Measurements from ENCODE around the gene EIPR1. TPM values are rescaled to one million over a fixed set of nuclear protein-coding genes. Genes with fewer than 3 reads are reported as not detected.
A peak's percentile ranks its signal among the peaks of the same experiment; 100 is the strongest.

Gene EIPR1
- total and polyA plus RNA-seq, 10 of the 15 experiments (the other 5 are each of a cell fraction or from before 2014, with no cell fraction given), result 23.6 to 61.2 (median 42.2) TPM

GRCh38 chr2:3189961-3190360 lies 187.7 kb downstream of the EIPR1 start:
- Histone ChIP-seq H4K20me1 (ENCODE audit: control insufficient read depth, insufficient read depth) (no peaks in the 10 kb centered on the region), H3K9ac (ENCODE audit: control insufficient read depth, insufficient read depth, low read length) (no peak overlapping the region), H2AFZ (ENCODE audit: control insufficient read depth, low read depth, low read length) (no peak overlapping the region), H3K36me3 (ENCODE audit: control insufficient read depth in 2 of 2, insufficient read depth in 2 of 2, low read length in 1 of 2) (peaks cover 0 to 11% of the 10 kb centered on the region in 2 experiments; a peak in 3 of 4 replicates), H3K4me3 (no peak overlapping the region), H3K4me2 (ENCODE audit: control insufficient read depth, insufficient read depth) (no peak overlapping the region), H3K27ac (ENCODE audit: control insufficient read depth, insufficient read depth) (no peak overlapping the region), H3K9me3 (replicated peaks; ENCODE audit: control insufficient read depth, insufficient read depth, low read length) (no peaks in the 10 kb centered on the region), H3K4me1 (ENCODE audit: control insufficient read depth, insufficient read depth, low read length) (no peaks in the 10 kb centered on the region), H3K79me2 (ENCODE audit: control insufficient read depth, insufficient read depth, low read length) (no peaks in the 10 kb centered on the region), H3K27me3 (replicated peaks in 1 of 2; ENCODE audit: control insufficient read depth in 2 of 2, insufficient read depth in 2 of 2, low read length in 1 of 2) (no peaks in the 10 kb centered on the region)
- TF ChIP-seq, protein P1, sequence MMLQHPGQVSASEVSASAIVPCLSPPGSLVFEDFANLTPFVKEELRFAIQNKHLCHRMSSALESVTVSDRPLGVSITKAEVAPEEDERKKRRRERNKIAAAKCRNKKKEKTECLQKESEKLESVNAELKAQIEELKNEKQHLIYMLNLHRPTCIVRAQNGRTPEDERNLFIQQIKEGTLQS (IDR thresholded peaks at IDR 0.05; ENCODE audit: borderline replicate concordance, extremely low read depth, low read depth, low read length), result no peak
- no peak for TF ChIP-seq EP300 (IDR thresholded peaks at IDR 0.05; ENCODE audit: borderline replicate concordance in 1 of 2, control insufficient read depth in 1 of 2, low read depth in 2 of 2, low read length in 2 of 2)
- TF ChIP-seq CREB1 (IDR thresholded peaks at IDR 0.05; ENCODE audit: low read depth), result no peak
- TF ChIP-seq MTA2 (IDR thresholded peaks at IDR 0.05; ENCODE audit: low read depth), result no peak
- TF ChIP-seq, protein P2, sequence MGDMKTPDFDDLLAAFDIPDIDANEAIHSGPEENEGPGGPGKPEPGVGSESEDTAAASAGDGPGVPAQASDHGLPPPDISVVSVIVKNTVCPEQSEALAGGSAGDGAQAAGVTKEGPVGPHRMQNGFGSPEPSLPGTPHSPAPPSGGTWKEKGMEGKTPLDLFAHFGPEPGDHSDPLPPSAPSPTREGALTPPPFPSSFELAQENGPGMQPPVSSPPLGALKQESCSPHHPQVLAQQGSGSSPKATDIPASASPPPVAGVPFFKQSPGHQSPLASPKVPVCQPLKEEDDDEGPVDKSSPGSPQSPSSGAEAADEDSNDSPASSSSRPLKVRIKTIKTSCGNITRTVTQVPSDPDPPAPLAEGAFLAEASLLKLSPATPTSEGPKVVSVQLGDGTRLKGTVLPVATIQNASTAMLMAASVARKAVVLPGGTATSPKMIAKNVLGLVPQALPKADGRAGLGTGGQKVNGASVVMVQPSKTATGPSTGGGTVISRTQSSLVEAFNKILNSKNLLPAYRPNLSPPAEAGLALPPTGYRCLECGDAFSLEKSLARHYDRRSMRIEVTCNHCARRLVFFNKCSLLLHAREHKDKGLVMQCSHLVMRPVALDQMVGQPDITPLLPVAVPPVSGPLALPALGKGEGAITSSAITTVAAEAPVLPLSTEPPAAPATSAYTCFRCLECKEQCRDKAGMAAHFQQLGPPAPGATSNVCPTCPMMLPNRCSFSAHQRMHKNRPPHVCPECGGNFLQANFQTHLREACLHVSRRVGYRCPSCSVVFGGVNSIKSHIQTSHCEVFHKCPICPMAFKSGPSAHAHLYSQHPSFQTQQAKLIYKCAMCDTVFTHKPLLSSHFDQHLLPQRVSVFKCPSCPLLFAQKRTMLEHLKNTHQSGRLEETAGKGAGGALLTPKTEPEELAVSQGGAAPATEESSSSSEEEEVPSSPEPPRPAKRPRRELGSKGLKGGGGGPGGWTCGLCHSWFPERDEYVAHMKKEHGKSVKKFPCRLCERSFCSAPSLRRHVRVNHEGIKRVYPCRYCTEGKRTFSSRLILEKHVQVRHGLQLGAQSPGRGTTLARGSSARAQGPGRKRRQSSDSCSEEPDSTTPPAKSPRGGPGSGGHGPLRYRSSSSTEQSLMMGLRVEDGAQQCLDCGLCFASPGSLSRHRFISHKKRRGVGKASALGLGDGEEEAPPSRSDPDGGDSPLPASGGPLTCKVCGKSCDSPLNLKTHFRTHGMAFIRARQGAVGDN (IDR thresholded peaks at IDR 0.05), result no peak
- TF ChIP-seq SMARCA5 (IDR thresholded peaks at IDR 0.05), result no peak
- TF ChIP-seq RAD21 (IDR thresholded peaks at IDR 0.05; ENCODE audit: insufficient read depth, low read depth, low read length), result no peak
- TF ChIP-seq EGR1 (IDR thresholded peaks at IDR 0.05; ENCODE audit: borderline replicate concordance in 1 of 2, low read depth in 2 of 2, low read length in 2 of 2), result no peak
- TF ChIP-seq ASH2L (IDR thresholded peaks at IDR 0.05; ENCODE audit: borderline replicate concordance, low read depth), result no peak
- TF ChIP-seq CTCF (IDR thresholded peaks at IDR 0.05 in 2 of 3, conservative IDR thresholded peaks at IDR 0.05 in 1 of 3; ENCODE audit: control insufficient read depth in 2 of 3, extremely low read depth in 1 of 3, insufficient read depth in 1 of 3, low read depth in 3 of 3, low read length in 3 of 3), result no peak
- RAD21 ChIA-PET (ENCODE audit: unreplicated experiment), result no interaction called here
- in situ Hi-C loops (cut with MboI) (no loop called here), intact Hi-C loops (cut with micrococcal nuclease; ENCODE audit: unreplicated experiment) (no loop called here)
- SMC1A ChIA-PET (ENCODE audit: uncharacterized antibody, unreplicated experiment), result no interaction called here
- FAIRE-seq, result no peak
- CTCF ChIA-PET, result no interaction called here
- 60% methylated on average over 8 of the region's 8 CpGs for WGBS (ENCODE audit: insufficient coverage, insufficient replicate concordance, low lambda C conversion rate, missing lambda C conversion rate)
- BruUV-seq (replicated peaks), result no TSS peak
- POLR2A ChIA-PET, result no interaction called here
- DNase-seq (ENCODE audit: low read depth, low spot score), result no peak
- peak; percentile 56 for ATAC-seq
